PC-3 (cell line): Measurements from ENCODE around the gene CAMK2A.

Experiments used
- EZH2phosphoT487 ChIP-seq: fragments of 300-600 bp; sonication (generic); IDR thresholded peaks from 2 replicates; pipeline ENCODE4 v1.6.1; 2018; ENCODE audit warnings: mild to moderate bottlenecking, antibody characterized with exemption, low read length, borderline replicate concordance
- TF ChIP-seq, protein P1 (sequence below): fragments of 300-600 bp; sonication (generic); conservative IDR thresholded peaks from 2 replicates; pipeline ENCODE4 v1.5.1; 2017; ENCODE audit warnings: antibody characterized with exemption, low read depth, mild to moderate bottlenecking, low read length

DNA sequence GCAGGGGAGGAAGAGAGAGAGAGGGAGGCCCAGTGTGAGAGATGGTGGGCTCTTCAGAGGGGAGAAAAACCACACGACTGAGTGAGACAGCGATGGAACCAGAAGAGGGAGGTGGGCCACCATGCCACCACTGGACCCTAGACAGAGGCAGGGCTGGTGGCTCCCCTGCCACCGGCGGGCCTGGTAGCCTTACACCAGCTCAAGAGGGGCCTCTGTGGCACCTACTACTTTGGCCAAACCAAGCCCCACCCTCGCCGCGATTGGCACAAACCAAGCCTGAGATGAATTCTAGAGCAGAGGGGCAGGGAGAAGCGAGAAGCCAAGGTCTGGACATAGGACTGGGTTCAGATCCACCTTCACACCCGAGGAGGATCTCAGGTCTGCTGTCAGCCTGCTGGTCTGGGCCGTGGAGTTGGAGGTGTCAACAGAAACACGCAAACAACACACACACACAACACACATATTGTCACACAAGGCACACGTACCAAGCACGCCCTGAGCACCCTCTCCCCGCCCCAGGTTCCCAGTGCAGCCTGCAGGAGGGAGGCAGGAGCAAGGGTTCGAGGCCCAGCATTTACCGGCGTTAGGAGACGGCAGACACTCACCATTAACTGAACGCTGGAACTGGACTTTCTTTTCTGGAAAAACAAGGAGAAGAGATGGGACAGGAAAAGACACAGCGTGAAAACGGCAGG lies 50.3 kb downstream of the CAMK2A start:
- TF ChIP-seq, protein P1, sequence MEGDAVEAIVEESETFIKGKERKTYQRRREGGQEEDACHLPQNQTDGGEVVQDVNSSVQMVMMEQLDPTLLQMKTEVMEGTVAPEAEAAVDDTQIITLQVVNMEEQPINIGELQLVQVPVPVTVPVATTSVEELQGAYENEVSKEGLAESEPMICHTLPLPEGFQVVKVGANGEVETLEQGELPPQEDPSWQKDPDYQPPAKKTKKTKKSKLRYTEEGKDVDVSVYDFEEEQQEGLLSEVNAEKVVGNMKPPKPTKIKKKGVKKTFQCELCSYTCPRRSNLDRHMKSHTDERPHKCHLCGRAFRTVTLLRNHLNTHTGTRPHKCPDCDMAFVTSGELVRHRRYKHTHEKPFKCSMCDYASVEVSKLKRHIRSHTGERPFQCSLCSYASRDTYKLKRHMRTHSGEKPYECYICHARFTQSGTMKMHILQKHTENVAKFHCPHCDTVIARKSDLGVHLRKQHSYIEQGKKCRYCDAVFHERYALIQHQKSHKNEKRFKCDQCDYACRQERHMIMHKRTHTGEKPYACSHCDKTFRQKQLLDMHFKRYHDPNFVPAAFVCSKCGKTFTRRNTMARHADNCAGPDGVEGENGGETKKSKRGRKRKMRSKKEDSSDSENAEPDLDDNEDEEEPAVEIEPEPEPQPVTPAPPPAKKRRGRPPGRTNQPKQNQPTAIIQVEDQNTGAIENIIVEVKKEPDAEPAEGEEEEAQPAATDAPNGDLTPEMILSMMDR, result no peak
- no peak for TF ChIP-seq EZH2phosphoT487
